Transverse colon (tissue), 4 donors: ENCODE results near the gene CCDC6.

ENCODE experiments used
- POLR2AphosphoS5 ChIP-seq, 3 donors: sonication (generic); formaldehyde crosslinking; IDR thresholded peaks; one replicate each; pipeline ENCODE4 v1.6.1; 2016; ENCODE audit warnings: antibody characterized with exemption in 3 of 3
- TF ChIP-seq, protein P1 (sequence below), 5 experiments: fragments of 200-600 bp in 3 of 5; fragments of 450-650 bp in 2 of 5; sonication (generic) in 3 of 5; IDR thresholded peaks; 1 replicate in 2 of 5; 2 replicates in 3 of 5; pipeline ENCODE4 v1.5.1; 2016 to 2017; ENCODE audit warnings: antibody characterized with exemption in 5 of 5, inconsistent platforms in 3 of 5, mild to moderate bottlenecking in 2 of 5, moderate library complexity in 1 of 5

DNA sequence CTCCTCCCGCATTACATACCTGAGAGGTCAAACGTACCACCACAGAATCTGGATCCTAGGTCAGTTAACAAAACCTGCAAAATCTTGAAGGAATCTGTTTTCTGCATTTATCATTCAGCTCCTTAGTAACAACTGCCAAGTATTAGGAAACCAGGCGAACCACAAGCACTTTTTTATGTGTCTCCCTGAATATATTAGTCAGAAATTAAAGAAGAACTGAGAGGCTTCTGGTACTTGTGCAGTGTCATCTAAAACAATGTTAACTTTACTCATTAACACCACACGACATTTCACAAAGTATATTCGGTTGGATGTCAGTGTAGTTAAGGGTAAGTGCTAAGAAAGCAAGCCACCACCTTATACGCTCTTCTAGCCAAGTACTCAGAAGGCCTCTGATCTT lies 2.5 kb downstream of the CCDC6 start:
- TF ChIP-seq, protein P1, sequence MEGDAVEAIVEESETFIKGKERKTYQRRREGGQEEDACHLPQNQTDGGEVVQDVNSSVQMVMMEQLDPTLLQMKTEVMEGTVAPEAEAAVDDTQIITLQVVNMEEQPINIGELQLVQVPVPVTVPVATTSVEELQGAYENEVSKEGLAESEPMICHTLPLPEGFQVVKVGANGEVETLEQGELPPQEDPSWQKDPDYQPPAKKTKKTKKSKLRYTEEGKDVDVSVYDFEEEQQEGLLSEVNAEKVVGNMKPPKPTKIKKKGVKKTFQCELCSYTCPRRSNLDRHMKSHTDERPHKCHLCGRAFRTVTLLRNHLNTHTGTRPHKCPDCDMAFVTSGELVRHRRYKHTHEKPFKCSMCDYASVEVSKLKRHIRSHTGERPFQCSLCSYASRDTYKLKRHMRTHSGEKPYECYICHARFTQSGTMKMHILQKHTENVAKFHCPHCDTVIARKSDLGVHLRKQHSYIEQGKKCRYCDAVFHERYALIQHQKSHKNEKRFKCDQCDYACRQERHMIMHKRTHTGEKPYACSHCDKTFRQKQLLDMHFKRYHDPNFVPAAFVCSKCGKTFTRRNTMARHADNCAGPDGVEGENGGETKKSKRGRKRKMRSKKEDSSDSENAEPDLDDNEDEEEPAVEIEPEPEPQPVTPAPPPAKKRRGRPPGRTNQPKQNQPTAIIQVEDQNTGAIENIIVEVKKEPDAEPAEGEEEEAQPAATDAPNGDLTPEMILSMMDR (IDR thresholded peaks at IDR 0.05): no peak
- TF ChIP-seq POLR2AphosphoS5 (IDR thresholded peaks at IDR 0.05): no peak
